ENCODE results near the gene CD19.

Gene CD19

DNA sequence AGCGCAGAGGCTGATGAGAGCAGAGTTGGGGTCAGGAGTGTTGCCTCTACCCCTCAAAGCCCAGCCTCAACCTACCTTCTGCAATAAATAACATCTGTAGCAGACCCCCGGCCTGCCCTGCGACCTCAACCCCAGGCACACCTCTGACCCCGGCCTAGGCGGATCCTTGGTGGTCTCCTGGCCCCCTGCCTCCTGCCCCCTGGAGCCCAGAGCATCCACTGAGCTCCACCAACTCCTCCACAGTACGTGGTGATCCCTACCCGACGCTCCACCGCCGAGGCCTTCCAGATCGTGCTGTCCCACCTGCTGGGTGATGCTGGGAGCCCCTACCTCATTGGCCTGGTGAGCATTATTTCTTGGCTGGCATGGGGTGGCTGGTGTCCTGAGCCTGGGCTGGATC is 51.2 kb downstream of the CD19 start:
- H3K4me3 ChIP-seq (ENCODE audit: low read length) = no peak overlapping the region
- TF ChIP-seq, protein P1, sequence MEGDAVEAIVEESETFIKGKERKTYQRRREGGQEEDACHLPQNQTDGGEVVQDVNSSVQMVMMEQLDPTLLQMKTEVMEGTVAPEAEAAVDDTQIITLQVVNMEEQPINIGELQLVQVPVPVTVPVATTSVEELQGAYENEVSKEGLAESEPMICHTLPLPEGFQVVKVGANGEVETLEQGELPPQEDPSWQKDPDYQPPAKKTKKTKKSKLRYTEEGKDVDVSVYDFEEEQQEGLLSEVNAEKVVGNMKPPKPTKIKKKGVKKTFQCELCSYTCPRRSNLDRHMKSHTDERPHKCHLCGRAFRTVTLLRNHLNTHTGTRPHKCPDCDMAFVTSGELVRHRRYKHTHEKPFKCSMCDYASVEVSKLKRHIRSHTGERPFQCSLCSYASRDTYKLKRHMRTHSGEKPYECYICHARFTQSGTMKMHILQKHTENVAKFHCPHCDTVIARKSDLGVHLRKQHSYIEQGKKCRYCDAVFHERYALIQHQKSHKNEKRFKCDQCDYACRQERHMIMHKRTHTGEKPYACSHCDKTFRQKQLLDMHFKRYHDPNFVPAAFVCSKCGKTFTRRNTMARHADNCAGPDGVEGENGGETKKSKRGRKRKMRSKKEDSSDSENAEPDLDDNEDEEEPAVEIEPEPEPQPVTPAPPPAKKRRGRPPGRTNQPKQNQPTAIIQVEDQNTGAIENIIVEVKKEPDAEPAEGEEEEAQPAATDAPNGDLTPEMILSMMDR (conservative IDR thresholded peaks at IDR 0.05; ENCODE audit: low read depth, low read length) = no peak
- no peak for DNase-seq (ENCODE audit: low read depth)

DNA sequence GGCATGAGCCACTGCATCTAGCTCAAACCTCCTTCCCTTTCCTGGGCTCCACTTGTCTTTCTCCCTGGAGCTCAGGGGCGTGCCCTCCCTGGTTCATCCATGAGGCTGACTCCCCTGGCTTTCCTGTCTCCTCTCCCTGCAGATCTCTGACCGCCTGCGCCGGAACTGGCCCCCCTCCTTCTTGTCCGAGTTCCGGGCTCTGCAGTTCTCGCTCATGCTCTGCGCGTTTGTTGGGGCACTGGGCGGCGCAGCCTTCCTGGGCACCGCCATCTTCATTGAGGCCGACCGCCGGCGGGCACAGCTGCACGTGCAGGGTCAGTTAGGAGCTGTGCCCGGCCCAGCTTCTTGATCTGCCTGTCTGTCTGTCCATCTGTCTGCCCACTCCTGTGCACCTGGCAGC is 51.9 kb downstream of the CD19 start:
- TF ChIP-seq, protein P1 (conservative IDR thresholded peaks at IDR 0.05; ENCODE audit: low read depth, low read length) = no peak
- DNase-seq (ENCODE audit: low read depth) = no peak
- no peak overlapping the region for H3K4me3 ChIP-seq (ENCODE audit: low read length)

DNA sequence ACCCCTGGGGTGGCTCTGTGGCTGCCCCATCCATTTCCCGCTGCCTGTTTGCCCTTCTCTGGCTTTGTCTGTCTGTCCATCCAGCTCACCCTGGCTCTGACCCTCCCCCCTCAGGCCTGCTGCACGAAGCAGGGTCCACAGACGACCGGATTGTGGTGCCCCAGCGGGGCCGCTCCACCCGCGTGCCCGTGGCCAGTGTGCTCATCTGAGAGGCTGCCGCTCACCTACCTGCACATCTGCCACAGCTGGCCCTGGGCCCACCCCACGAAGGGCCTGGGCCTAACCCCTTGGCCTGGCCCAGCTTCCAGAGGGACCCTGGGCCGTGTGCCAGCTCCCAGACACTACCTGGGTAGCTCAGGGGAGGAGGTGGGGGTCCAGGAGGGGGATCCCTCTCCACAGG is 52.3 kb downstream of the CD19 start:
- no peak for DNase-seq (ENCODE audit: low read depth)
- TF ChIP-seq, protein P1 (conservative IDR thresholded peaks at IDR 0.05; ENCODE audit: low read depth, low read length) = no peak
- H3K4me3 ChIP-seq (ENCODE audit: low read length) = no peak overlapping the region

DNA sequence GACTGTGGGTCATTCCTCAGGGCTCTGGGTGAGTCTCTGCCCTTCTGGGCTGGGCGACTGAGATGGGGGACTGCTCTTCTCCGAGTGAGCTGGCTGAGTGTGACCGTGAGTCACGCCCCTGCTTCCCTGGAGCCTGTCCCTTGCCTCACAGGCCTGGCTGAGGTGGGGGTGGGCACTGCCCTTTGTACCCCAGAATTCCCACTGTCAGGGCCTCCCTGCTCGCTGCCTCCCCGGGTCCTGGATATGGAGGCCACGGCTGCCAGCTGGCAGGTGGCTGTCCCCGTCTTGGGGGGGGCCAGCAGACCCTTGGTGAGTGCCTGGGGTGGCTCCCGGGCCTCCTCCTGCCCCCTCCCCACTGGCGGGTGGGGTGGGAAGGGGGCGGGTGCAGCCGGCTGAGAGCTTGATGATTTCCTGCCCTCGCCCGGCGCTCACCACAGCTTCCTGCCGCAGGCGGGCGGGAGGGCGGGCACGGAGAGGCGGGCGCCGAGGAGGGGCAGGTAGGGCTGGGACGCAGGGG is 52.9 kb downstream of the CD19 start, which contains the start of gene LAT:
LAT (plus strand) TSS at position 434 of the 517 bp plus-strand sequence. CDS start 366 bp downstream, outside the sequence.
- TF ChIP-seq, protein P1 (conservative IDR thresholded peaks at IDR 0.05; ENCODE audit: low read depth, low read length) = no peak
- no peak within 1 kb of the TSS for H3K4me3 ChIP-seq (ENCODE audit: low read length)
- DNase-seq (ENCODE audit: low read depth) = no peak

DNA sequence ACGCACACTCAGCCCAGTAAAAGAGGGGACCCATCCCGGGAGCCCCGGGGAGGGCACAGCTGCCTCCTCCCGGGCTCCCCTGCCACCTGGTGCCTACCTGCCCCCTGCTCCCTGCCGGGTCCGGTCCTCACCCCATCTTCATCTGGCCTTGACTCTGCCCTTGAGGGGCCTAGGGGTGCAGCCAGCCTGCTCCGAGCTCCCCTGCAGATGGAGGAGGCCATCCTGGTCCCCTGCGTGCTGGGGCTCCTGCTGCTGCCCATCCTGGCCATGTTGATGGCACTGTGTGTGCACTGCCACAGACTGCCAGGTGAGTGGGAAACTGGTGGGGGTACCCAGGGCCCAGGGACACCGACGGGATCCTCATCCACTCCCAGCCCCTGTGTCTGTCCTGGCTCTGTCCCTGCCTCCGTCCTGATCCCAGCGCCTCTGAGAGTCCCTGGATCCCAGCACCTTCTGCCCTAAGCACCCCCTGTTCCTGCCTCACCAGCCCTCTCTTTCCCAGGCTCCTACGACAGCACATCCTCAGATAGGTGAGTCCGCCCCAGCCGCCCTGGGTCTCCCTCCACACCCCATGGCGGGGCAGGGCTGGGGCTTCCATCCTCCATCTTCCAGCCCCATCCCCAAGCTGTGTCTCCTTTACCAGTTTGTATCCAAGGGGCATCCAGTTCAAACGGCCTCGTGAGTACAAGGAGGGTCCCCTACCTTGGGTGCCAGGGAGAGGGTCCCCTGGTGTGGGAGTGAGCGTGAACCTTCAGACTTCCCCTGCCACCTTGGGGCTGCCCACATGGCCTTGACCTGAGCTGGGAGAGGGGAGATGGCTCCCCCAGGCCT is 53.7 kb downstream of the CD19 start:
- H3K4me3 ChIP-seq (ENCODE audit: low read length) = no peak overlapping the region
- DNase-seq (ENCODE audit: low read depth) = no peak

DNA sequence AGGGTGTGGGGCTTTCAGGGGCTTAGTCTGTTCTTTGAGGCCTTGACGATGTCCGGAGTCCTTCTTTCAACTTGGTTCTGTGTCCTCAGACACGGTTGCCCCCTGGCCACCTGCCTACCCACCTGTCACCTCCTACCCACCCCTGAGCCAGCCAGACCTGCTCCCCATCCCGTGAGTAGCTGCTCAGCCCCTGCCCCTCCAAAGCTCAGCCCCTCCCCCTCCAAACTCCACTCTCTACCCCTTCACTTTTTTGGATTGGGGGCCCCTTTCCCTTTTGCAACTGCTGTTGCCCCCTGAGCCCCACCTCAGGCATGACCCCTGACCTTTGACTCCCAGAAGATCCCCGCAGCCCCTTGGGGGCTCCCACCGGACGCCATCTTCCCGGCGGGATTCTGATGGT is 54.3 kb downstream of the CD19 start:
- no peak for DNase-seq (ENCODE audit: low read depth)
- TF ChIP-seq, protein P1 (conservative IDR thresholded peaks at IDR 0.05; ENCODE audit: low read depth, low read length) = no peak
- H3K4me3 ChIP-seq (ENCODE audit: low read length) = no peak overlapping the region

More for the DNA sequence above, 53.7 kb downstream of the CD19 start:
- TF ChIP-seq, protein P1 (conservative IDR thresholded peaks at IDR 0.05; ENCODE audit: low read depth, low read length) = no peak

DNA sequence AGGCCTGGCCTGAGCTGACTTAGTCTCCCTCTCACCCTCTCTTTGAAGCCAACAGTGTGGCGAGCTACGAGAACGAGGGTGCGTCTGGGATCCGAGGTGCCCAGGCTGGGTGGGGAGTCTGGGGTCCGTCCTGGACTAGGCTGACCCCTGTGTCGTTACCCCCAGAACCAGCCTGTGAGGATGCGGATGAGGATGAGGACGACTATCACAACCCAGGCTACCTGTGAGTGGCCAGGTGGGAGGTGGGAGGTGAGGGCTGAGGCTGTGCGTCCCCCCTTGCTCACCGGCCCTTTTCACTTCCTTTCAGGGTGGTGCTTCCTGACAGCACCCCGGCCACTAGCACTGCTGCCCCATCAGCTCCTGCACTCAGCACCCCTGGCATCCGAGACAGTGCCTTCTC is 54.7 kb downstream of the CD19 start:
- no peak for DNase-seq (ENCODE audit: low read depth)
- TF ChIP-seq, protein P1 (conservative IDR thresholded peaks at IDR 0.05; ENCODE audit: low read depth, low read length) = no peak
- no peak overlapping the region for H3K4me3 ChIP-seq (ENCODE audit: low read length)
